ENCODE results near the gene ZNF775. TPM values are rescaled to one million over a fixed set of nuclear protein-coding genes. Genes with fewer than 3 reads are reported as not detected.
A peak's percentile ranks its signal among the peaks of the same experiment; 100 is the strongest.

ZNF775 gene
- total RNA-seq, 6 experiments from 2014 or later, result 0.44 to 1.6 (median 0.96) TPM

GRCh38 chr7:150333659-150334058 lies 45.5 kb upstream of the ZNF775 start:
- H3K4me3 ChIP-seq, result no peak overlapping the region
- H3K27me3 ChIP-seq, result no peaks in the 10 kb centered on the region
- H3K9me3 ChIP-seq, result no peaks in the 10 kb centered on the region
- H3K36me3 ChIP-seq, result peaks cover 0 to 17% (median under 1%) of the 10 kb centered on the region in 4 donors
- ATAC-seq (no peak), DNase-seq (no peak)
- WGBS (ENCODE audit: insufficient coverage, low coverage, low lambda C conversion rate, missing lambda C conversion rate), result 80% methylated on average over 1 of the region's 10 CpGs
- no peak overlapping the region for H3K27ac ChIP-seq
- intact Hi-C loops (cut with DNase I), result no loop called here
- no peak for TF ChIP-seq POLR2A (IDR thresholded peaks at IDR 0.05)
- TF ChIP-seq CTCF (IDR thresholded peaks at IDR 0.05), result no peak
- H3K4me1 ChIP-seq, result peaks cover 0 to 43% (median 21%) of the 10 kb centered on the region in 4 donors

DNA sequence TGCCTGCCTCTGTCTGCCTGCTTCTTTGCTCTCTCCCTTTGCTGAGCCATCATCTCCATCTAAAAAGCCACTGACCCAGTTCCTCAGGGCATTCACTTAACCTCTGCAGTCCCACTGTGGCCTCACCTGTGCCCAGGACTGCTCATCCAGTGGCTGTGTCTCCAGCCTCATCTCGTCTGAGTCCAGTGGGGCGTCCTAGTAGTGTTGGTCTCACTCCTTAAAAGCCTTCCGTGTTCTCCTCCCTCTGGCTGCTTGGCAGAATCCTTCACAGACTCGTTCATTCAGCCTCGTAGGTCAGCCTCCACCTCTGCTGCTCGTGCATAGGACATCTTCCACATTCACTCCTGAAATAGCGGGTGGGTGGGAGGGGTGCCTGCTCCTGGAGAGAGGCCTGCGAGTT lies 45.0 kb upstream of the ZNF775 start:
- no peaks in the 10 kb centered on the region for H3K9me3 ChIP-seq
- H3K4me3 ChIP-seq, result no peak overlapping the region
- peaks cover 0 to 17% (median under 1%) of the 10 kb centered on the region in 4 donors for H3K36me3 ChIP-seq
- H3K4me1 ChIP-seq, result peaks cover 0 to 48% (median 24%) of the 10 kb centered on the region in 4 donors
- intact Hi-C loops (cut with DNase I), result no loop called here
- H3K27ac ChIP-seq, result peak overlapping the region in 1 of 3 donors; percentile 87
- H3K27me3 ChIP-seq, result no peaks in the 10 kb centered on the region
- ATAC-seq (no peak), DNase-seq (no peak)
- WGBS (ENCODE audit: insufficient coverage, low coverage, low lambda C conversion rate, missing lambda C conversion rate), result 87% methylated on average over 7 of the region's 8 CpGs
- TF ChIP-seq CTCF (IDR thresholded peaks at IDR 0.05) (no peak), POLR2A (IDR thresholded peaks at IDR 0.05) (no peak)

GRCh38 chr7:150335108-150335773 lies 43.9 kb upstream of the ZNF775 start:
- no peak overlapping the region for H3K4me3 ChIP-seq
- no peaks in the 10 kb centered on the region for H3K9me3 ChIP-seq
- H3K36me3 ChIP-seq, result peaks cover 0 to 7% (median 1%) of the 10 kb centered on the region in 4 donors
- H3K27me3 ChIP-seq, result no peaks in the 10 kb centered on the region
- H3K4me1 ChIP-seq, result peaks cover 0 to 55% (median 27%) of the 10 kb centered on the region in 4 donors
- TF ChIP-seq POLR2A (IDR thresholded peaks at IDR 0.05) (no peak), CTCF (IDR thresholded peaks at IDR 0.05) (no peak)
- ATAC-seq, result peak; percentile 37 to 51 (median 46)
- intact Hi-C loops (cut with DNase I), result no loop called here
- peak in 1 of 3 donors; percentile 72 for DNase-seq
- WGBS (ENCODE audit: insufficient coverage, low coverage, low lambda C conversion rate, missing lambda C conversion rate), result 12% methylated on average over 7 of the region's 7 CpGs
- peak overlapping the region; percentile 53 to 87 (median 78) for H3K27ac ChIP-seq

DNA sequence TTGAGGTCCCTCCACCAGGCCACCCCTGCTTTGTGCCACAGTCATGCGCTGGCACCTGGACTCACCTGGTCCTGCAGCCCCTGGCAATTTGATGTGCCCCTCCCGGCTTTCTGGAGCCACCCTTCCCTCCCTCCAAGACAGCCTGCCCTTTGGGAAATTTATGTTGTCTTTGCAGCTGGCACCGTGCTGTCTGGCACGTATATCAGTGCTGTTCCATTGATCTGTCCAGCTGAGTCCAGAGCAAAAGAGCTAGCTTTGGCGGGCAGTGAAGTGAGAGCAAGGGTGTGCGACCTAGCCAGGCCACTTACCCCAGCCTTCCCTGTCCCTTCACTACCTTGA lies 43.4 kb upstream of the ZNF775 start:
- Histone ChIP-seq H3K9me3 (no peaks in the 10 kb centered on the region), H3K27ac (peak overlapping the region; percentile 53 to 87 (median 78)), H3K36me3 (peaks cover 0 to 2% (median 1%) of the 10 kb centered on the region in 4 donors), H3K27me3 (no peaks in the 10 kb centered on the region), H3K4me3 (no peak overlapping the region), H3K4me1 (peaks cover 0 to 55% (median 27%) of the 10 kb centered on the region in 4 donors)
- intact Hi-C loops (cut with DNase I), result no loop called here
- DNase-seq (peak; percentile 74 to 87 (median 81)), ATAC-seq (peak; percentile 39 to 63 (median 58))
- no peak for TF ChIP-seq CTCF (IDR thresholded peaks at IDR 0.05)
- TF ChIP-seq POLR2A (IDR thresholded peaks at IDR 0.05), result no peak
- 41% methylated on average over 6 of the region's 6 CpGs for WGBS (ENCODE audit: insufficient coverage, low coverage, low lambda C conversion rate, missing lambda C conversion rate)

All from right lobe of liver (tissue), 6 donors.